ENCODE data around the gene DPPA4. TPM values are rescaled to one million over a fixed set of nuclear protein-coding genes. Genes with fewer than 3 reads are reported as not detected.

DPPA4 gene
- total and polyA plus RNA-seq, 7 donors: not detected

DNA sequence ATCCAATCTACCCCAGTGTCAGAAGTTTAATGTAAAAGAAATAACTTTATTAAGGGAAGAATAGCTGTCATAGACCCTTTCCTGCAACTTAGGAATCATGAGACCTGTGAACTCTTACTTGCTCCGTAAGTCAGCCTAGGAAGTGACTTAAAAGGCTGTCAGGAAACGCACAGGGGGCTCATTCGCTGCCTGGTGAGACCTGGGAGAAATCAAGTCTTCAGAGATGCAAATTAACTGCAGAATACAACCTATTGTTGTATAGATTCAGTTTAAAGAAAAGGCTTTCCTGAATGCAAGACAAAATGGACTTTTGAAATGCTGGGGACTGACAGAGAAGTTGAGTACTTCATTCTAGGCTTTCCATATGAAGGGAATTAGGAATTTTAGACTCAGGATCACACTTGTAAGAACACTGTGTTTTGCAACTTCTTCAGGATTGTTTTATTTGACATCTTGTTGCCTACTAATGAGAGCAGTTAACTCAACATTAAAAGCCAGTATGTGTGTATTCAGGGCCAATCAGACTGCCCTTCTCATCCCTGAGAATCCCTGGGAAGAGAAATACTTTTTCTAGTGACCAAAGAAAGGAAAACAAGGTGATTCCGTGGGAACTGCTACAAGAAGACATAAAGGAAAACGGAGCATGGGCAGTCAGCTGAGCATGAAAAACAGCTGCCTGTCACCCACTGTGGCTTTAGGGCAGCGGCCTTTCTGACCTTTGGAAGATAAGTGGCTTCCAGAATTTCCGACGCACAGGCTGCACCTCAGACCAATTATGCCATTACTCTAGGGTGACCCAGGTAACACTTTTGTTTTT is 18.5 kb upstream of the DPPA4 start:
- H3K27me3 ChIP-seq (ENCODE audit: insufficient read depth in 3 of 3, low read length in 2 of 3): peaks cover 0 to 3% (median 0%) of the 10 kb centered on the region in 3 donors
- intact Hi-C loops (cut with DNase I): no loop called here
- H3K4me3 ChIP-seq: no peak overlapping the region
- TF ChIP-seq, protein P1, sequence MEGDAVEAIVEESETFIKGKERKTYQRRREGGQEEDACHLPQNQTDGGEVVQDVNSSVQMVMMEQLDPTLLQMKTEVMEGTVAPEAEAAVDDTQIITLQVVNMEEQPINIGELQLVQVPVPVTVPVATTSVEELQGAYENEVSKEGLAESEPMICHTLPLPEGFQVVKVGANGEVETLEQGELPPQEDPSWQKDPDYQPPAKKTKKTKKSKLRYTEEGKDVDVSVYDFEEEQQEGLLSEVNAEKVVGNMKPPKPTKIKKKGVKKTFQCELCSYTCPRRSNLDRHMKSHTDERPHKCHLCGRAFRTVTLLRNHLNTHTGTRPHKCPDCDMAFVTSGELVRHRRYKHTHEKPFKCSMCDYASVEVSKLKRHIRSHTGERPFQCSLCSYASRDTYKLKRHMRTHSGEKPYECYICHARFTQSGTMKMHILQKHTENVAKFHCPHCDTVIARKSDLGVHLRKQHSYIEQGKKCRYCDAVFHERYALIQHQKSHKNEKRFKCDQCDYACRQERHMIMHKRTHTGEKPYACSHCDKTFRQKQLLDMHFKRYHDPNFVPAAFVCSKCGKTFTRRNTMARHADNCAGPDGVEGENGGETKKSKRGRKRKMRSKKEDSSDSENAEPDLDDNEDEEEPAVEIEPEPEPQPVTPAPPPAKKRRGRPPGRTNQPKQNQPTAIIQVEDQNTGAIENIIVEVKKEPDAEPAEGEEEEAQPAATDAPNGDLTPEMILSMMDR (IDR thresholded peaks at IDR 0.05): no peak
- H3K9me3 ChIP-seq: no peaks in the 10 kb centered on the region
- no peaks in the 10 kb centered on the region for H3K36me3 ChIP-seq (ENCODE audit: insufficient read depth in 1 of 2, low read depth in 1 of 2)
- no peak overlapping the region for H3K27ac ChIP-seq
- WGBS, 3 donors: 50 to 51% (median 50%) methylated on average over 8 of the region's 8 CpGs
- H3K4me1 ChIP-seq: no peaks in the 10 kb centered on the region
- DNase-seq (no peak), ATAC-seq (no peak)

DNA sequence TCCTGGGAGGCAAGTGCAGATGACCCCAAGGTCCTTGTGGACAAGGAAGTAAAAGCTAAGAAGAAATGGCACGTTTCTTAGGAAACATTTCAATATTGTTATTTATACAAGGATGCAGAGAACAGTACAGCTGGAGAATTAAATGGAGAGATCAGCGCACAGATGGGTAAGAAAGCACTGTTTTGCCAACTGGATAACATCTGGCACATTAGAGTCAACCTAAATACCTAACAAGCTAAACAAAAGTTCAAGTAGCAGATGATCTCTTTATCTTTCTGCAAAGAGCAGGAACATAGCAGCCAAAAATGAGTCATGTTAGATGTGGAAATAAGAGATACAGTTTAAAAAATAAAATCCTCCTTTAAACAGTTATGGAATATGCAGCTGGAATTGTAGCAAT is 15.7 kb upstream of the DPPA4 start:
- TF ChIP-seq, protein P1 (IDR thresholded peaks at IDR 0.05): no peak
- intact Hi-C loops (cut with DNase I): no loop called here
- ATAC-seq (no peak), DNase-seq (no peak)
- Histone ChIP-seq H3K27ac (no peak overlapping the region), H3K4me1 (no peaks in the 10 kb centered on the region), H3K4me3 (no peak overlapping the region), H3K9me3 (no peaks in the 10 kb centered on the region), H3K27me3 (ENCODE audit: insufficient read depth in 3 of 3, low read length in 2 of 3) (peaks cover 0 to 3% (median 0%) of the 10 kb centered on the region in 3 donors), H3K36me3 (ENCODE audit: insufficient read depth in 1 of 2, low read depth in 1 of 2) (no peaks in the 10 kb centered on the region)
- WGBS, 3 donors: 20 to 29% (median 22%) methylated on average over 2 of the region's 2 CpGs

DNA sequence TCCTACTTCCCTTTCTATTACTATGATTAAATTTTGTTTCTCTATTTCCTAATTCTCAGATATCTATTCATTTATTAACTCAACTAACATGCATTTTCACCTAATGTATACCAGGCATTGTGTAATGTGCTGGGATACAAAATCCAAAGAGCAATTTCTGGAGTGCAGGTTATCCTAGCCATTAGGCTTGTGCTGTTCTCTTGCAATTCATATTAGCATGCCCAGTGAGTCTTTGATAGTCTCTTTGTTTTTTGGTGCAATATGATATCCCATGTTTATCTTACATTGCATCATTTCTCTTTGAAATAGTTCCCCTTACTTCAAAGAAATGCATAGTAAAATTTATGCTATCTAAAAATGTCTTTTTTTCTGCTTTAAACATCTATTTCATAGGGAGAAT is 13.9 kb upstream of the DPPA4 start:
- Histone ChIP-seq H3K4me1 (no peaks in the 10 kb centered on the region), H3K27me3 (ENCODE audit: insufficient read depth in 3 of 3, low read length in 2 of 3) (peaks cover 0 to 3% (median 0%) of the 10 kb centered on the region in 3 donors), H3K4me3 (no peak overlapping the region), H3K9me3 (no peaks in the 10 kb centered on the region), H3K36me3 (ENCODE audit: insufficient read depth in 1 of 2, low read depth in 1 of 2) (no peaks in the 10 kb centered on the region), H3K27ac (no peak overlapping the region)
- no peak for DNase-seq
- intact Hi-C loops (cut with DNase I): no loop called here
- no peak for ATAC-seq
- TF ChIP-seq, protein P1 (IDR thresholded peaks at IDR 0.05): no peak

DNA sequence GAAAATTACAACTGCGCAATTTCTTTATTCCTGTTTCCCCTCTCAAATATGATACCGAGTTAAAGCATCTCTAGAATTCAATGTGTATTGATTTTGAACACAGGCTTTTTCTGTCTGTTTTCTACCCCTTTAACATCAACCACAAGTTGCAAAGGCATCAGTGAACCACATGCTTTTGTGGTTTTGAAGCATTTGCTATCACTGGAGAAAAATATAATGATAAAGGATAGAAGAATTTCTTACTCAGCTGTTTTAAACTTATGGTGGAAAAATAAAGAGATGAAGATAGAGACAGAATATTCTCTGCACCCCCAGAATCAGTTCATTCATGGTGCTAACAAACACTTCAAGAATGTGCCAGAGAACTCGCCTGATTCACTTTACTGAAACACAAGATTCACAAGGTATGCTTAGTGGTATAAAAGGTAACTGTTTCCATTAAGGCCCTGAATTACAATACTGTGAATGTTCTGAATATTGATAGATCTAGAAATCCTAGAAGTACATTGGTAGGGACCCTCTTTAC is 9.5 kb upstream of the DPPA4 start:
- intact Hi-C loops (cut with DNase I): no loop called here
- Histone ChIP-seq H3K27ac (no peak overlapping the region), H3K36me3 (ENCODE audit: insufficient read depth in 1 of 2, low read depth in 1 of 2) (no peaks in the 10 kb centered on the region), H3K4me1 (no peaks in the 10 kb centered on the region), H3K4me3 (no peak overlapping the region), H3K27me3 (ENCODE audit: insufficient read depth in 3 of 3, low read length in 2 of 3) (no peaks in the 10 kb centered on the region), H3K9me3 (no peaks in the 10 kb centered on the region)
- WGBS, 3 donors: 75 to 82% (median 77%) methylated on average over 3 of the region's 3 CpGs
- TF ChIP-seq, protein P1 (IDR thresholded peaks at IDR 0.05): no peak
- DNase-seq (no peak), ATAC-seq (no peak)

Measured in psoas muscle (tissue), 8 donors.